GM19455 (cell line): ENCODE data around the gene MLYCD.
"Not testable (repeated sequence)": the region's sequence is repeated elsewhere in the genome, so short reads cannot be mapped to it uniquely, and the experiment has no call there.

Source experiments
- ATAC-seq: cut with Tn5 transposase; IDR thresholded peaks from one replicate; pipeline ENCODE4 v1.9.1; 2021; ENCODE audit not compliant: unreplicated experiment

The MLYCD gene

DNA sequence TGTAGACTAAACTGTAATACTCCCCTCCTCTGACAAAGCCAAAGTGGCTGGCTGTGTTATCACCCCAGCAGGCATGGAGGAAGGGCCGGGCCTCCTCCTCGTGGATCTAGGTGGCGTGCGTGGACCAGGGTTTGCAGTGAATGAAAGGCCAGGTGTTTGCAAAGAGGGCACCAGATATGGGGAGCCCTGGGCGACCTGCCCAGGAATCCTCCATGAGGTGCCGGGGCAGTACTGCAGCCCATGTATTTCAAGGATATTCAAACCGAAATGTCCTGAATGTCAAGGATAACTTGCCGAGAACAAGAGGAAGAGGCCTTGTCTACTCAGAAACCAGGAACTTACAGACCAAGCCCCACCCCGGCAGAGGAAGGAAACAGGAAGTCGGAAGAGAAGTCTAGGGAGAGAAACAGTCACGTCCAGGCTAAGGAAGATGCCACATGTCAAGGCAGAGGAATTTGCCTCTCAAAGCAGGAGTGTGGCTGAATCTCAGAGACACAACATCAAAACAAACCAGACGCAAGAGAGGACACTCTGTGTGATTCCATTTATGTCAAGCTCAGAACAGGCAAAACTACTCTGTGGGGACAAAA, 40.4 kb downstream of the MLYCD start:
- no peak for ATAC-seq

GRCh38 chr16:83940119-83940518, 41.2 kb downstream of the MLYCD start:
- ATAC-seq = no peak

GRCh38 chr16:83940630-83941378, 41.9 kb downstream of the MLYCD start:
- ATAC-seq = no peak

GRCh38 chr16:83941546-83941945, 42.6 kb downstream of the MLYCD start:
- ATAC-seq = not testable (repeated sequence)

- no peak for ATAC-seq
These were observed 43.2 kb downstream of the MLYCD start for GRCh38 chr16:83942074-83942473.

DNA sequence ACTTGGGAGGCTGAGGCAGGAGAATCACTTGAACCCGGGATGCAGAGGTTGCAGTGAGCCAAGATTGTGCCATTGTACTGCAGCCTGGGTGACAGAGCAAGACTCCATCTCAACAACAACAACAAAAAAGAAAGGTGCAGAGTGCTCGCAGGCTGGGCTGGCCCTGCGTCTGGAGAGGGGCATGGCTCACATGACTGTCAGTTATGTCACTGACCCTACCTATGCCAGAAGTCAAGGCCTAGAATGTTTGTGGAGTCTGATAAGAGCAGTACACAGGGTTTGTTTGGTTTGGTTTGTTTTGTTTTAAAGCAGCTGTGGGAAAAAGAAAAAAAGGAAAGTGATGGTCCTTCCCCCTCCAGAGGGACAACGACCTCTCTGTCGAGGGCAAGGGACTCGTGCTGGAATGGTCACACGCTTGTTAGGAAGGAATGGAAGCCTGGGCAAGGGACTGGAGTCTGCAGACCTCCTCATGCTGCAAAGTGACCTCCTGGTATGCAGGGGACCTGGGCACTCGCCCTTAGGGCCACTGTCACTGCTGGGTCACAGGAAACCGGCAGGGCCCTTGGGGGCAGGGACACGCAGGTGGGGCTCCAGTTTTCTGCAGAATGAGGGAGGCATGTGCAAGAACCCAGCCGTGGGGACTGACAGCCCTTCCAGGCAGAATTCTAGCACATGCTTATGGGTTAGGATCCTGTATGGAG, 44.0 kb downstream of the MLYCD start:
- ATAC-seq = no peak

GRCh38 chr16:83943516-83944050, 44.7 kb downstream of the MLYCD start:
- ATAC-seq = no peak

- ATAC-seq = no peak
These were observed 46.7 kb downstream of the MLYCD start for GRCh38 chr16:83945587-83945986.

DNA sequence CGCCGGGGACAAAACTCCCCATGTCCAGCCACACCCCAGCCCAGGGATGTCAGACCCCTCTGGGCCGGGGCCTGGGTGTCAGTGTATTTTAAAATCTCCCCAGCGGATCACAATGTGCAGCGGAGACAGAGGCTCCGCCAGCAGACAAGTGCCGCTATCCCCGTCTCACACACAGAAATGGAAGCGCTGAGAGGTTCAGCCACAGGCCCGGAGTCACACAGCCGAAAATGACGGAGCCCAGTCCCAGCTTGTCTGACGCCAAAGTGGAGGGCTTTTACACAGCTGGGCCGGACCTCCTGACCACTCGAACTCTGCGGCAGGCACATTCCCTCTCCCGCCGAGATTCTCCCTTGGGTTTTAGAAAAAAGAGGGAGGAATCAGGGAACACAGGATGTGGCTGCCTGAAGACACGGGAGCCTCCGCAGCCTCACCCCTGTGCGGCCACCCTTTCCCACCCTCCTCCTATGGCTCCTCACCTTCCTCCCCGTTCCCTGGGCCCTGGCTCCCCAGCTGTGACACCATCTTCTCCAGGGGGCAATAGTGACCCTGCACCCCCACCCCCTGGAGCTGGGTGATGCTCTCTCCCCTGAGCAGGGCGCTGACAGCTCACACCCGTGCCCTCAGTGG, 47.4 kb downstream of the MLYCD start:
- no peak for ATAC-seq

DNA sequence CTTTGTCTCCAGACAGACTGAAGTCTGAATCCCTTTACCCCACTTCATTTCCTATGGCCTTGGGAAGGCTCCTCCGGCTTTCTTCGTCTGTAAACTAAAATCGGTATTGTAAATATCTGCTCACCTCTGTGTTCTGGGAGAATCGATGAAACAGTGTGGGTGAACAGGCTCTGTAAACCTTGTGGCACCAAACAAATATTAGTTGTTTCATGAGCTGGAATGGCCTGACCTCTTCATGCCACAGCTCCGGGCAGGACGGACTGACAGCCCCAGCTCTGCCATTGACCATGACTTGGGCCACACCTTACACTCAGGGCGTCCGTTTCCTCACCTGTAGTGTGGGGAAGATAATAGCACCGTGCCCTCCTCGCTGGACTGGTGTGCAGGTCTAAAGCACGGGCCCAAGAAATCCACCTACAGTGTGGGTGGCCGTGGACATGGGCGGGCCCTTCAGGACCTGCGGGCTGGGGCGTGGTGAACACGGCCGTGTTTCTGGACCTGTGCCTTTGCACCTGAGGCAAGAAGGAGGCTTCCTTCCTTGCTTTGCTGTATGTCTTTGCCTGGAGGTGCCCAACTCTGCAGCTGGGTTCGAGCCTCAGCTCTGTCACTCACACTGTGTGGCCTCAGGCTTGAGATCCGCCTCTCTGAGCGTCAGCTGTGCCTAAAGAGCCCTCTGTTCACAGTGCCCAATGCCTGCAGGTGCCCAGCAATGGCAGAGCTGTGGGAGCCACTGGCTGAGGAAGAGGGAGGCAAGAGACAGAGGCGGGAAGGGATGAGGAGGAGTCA, 48.1 kb downstream of the MLYCD start:
- ATAC-seq = no peak

- no peak for ATAC-seq
These were observed 48.8 kb downstream of the MLYCD start for GRCh38 chr16:83947642-83948234.

DNA sequence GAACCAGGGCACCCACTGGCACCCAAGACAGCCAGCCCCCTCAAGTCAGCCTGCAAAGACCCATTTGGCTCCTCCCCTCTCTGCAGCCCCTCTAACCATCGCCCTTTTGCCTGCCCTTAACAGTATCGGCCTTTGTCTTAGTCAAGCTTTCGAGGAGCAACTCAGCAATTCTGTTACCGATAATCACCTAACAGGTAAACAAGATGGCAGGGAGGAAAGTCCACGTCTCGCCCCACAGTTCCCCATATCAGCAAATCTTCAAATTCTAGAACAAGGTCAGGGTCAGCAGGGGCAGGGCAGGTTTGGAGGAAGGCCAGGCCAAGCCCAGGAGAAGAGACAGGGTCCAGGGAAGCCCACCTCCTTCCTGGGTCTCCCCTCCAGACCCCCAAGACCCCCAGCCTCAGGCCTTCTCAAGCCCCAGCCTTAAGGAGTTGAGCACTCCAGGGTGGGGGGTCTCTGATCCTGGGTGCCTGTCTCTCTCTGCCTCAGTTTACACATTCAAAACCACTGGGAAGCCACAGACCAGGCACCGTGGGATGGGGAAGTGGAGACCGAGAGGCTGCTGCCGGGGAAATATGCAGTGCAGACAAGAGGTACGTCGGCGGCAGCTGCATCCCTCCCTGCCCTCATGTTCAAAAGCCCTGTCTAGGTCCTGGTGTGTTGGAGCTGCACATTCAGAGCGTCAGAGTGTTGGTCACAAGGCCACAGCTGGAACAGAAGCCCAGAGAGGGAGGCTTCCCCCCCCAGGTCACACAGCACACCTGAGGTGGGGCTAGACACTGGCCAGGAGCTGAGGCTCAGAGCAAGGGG, 50.2 kb downstream of the MLYCD start:
- ATAC-seq = no peak

- no peak for ATAC-seq
These were observed 50.7 kb downstream of the MLYCD start for GRCh38 chr16:83949724-83950001.

GRCh38 chr16:83950862-83951399, 52.0 kb downstream of the MLYCD start:
- not testable (repeated sequence) for ATAC-seq

DNA sequence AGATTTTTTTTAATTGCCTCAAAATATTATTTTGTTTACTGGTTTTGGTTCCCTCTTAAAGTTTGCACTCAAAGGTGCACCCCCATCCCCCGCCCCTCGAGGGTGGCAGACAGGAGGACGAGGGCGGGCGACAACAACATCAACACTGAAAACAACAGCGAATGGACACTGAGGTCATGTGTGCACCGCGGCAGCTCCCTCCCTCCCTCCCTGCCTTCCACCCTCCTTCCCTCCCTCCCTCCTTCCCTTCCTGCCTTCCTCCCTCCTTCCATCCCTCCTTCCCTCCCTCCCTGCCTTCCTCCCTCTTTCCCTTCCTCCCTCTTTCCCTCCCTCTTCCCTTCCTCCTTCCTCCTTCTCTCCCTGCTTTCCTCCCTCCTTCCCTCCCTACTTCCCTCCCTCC, 52.6 kb downstream of the MLYCD start:
- no peak for ATAC-seq

DNA sequence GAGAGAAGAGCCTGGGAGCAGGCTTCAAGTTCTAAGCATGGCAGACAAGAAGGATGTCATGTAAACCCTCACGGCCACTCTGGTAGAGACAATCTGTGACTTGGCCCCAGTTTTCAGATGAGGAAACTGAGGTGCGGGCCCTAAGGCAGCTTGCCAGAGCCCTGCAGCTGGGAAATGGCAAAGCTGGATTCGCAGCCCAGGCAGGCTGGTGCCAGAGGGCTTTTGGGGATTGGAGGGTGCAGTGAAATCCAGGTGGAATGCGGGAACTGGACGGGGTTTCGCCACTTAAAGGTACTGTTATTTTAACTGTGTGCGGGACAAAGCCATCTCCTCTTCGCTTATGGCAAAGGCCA, 53.6 kb downstream of the MLYCD start:
- ATAC-seq = no peak

DNA sequence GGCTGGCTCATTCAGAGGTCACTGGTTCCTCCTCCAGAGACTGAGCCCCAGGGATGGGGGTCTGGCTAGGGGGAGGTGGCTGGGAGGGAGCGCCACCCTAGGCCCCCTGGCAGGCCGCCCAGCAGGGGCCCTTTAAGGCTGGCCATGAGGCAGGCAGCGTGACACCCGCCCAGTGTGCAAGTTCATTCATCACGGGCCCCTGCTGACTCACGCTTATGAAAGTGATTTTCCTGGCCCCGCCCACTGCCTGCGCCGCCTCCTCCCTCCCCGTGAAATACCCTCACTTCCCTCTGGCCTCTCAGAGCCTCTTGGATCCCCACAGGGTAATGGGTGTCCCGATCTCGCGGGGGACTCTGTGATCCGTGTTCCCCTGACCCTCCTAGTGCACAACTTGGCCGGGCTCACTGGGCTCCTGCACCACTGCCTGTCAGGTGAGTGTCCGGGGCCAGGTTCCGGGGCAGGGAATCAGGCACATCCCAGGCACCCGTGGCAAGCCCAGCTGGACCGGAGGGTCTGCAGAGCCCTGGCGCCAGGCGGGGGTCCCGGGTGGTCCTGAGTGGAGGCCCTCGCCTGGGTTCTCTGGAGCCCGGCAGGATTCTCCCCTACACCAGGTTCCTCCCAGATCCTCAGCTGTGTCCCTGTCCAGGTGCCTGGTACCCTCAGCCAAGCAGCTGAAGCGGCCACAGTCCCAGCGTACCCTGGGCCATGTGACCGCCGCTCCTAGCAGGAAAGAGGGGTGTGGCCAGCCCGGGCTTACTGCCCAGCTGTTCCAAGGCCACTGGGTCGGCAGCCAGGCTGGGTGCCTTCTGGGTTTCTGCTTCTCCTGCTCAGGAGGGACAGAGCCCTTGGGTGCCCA, 54.3 kb downstream of the MLYCD start, which contains the start of gene OSGIN1:
Gene OSGIN1, plus strand, starts transcription at position 301 of the 856 bp plus-strand sequence. CDS start 4,432 bp downstream, outside the sequence.
- peak; percentile 75 for ATAC-seq

GRCh38 chr16:83953796-83954576, 55.1 kb downstream of the MLYCD start:
- ATAC-seq = no peak
